ENCODE results near the gene CSGALNACT2.
A peak's percentile ranks its signal among the peaks of the same experiment; 100 is the strongest.
"Not testable (repeated sequence)": the region's sequence is repeated elsewhere in the genome, so short reads cannot be mapped to it uniquely, and the experiment has no call there.

CSGALNACT2 gene, protein sequence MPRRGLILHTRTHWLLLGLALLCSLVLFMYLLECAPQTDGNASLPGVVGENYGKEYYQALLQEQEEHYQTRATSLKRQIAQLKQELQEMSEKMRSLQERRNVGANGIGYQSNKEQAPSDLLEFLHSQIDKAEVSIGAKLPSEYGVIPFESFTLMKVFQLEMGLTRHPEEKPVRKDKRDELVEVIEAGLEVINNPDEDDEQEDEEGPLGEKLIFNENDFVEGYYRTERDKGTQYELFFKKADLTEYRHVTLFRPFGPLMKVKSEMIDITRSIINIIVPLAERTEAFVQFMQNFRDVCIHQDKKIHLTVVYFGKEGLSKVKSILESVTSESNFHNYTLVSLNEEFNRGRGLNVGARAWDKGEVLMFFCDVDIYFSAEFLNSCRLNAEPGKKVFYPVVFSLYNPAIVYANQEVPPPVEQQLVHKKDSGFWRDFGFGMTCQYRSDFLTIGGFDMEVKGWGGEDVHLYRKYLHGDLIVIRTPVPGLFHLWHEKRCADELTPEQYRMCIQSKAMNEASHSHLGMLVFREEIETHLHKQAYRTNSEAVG

DNA sequence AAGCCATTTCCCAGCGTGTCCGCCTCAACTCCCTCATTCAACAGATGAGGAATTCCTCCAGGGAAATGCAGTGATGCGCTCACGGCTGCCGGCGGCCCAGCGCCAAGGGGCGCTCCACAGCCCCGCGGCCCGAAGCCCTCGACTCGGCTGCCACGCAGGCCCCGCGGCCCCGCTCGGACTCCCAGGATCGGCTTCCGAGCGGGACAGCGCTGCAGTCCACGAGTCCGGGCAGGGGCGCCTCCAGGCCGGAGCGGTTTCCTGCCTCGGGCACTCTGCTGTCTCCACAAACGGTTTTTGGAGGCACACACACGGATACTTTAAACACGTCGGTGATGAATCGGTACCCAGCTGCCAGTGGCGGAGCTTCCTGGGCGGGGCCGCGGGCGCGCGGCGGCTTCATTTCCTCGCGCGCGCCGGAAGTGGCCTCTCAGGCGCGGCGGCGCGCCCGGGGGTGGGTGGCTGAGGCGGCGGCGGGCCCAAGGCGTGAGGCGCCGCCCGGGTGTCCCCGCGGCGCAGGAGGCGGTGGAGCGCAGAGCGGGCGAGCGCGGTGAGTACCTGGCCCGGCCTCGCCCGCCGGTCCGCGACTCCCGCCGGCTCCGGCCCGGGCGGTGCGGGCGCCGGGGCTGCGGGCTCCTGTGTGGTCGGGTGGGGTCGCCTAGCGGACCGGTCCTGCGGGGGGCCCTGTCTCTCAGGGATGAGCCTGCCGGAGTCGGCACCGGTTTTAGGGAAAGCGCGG lies at the start of gene CSGALNACT2:
TSS of gene CSGALNACT2 (plus strand) at position 425 of the 736 bp plus-strand sequence. CDS start 16,705 bp downstream, outside the sequence.
- DNase-seq: peak; percentile 63

- DNase-seq: no peak
Measured at GRCh38 chr10:43089519-43089918, 48.7 kb upstream of the CSGALNACT2 start.

DNA sequence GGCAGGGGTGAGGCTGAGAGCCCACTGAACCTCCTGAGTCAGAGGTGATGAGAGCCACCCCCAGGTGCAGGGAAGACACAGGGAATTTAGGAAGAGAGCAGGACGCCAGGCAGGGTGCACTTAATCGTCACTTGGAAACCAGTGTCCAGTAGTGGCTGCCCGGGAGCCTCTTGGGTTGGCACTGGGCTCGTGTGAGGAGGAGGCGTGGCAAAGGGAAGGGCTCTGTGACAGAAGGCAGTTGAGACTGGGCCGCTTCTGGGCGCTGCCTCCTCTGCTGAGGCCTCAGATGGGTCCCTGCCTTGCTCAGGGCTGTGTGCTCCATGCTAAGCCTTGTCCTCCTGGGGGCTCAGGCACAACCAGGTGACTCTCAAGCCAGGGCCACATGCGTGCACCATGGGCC lies 48.1 kb upstream of the CSGALNACT2 start:
- DNase-seq: no peak

DNA sequence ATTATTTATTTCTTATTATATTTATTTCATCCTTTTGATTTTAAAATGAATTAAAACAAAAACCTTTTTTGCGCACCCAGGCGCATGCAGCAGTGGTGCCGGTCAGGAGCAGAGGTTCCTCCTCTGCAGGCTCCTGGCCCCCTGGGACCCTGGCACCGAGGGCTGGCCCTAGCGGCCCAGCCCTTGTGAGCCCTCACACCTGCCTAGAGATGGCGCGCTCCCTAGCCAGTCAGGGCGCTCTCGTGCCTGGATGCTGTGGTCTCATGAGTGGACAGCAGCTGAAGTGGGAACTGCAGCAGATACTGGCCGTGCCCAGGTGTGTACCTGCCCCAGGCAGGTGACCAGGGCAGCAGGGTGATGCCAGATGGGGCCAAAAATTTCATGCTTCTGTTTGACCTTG lies 47.6 kb upstream of the CSGALNACT2 start:
- no peak for DNase-seq

DNA sequence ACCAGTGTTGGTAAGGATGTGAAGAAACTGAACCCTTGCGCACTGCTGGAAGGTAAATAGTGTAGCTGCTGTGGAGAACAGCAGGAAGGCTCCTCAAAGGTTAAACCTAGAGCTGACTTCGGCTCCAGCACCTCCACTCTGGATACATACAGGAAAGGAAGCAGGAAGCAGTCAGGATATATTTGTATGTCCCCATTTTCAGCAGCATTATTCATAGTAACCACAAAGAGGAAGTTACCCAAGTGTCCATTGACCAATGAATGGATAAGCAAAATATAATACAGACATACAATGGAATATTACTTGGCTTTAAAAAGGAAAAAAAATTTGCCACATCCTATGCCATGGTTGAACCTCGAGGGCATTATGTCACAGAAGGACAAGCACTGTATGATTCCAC lies 46.4 kb upstream of the CSGALNACT2 start:
- no peak for DNase-seq

DNA sequence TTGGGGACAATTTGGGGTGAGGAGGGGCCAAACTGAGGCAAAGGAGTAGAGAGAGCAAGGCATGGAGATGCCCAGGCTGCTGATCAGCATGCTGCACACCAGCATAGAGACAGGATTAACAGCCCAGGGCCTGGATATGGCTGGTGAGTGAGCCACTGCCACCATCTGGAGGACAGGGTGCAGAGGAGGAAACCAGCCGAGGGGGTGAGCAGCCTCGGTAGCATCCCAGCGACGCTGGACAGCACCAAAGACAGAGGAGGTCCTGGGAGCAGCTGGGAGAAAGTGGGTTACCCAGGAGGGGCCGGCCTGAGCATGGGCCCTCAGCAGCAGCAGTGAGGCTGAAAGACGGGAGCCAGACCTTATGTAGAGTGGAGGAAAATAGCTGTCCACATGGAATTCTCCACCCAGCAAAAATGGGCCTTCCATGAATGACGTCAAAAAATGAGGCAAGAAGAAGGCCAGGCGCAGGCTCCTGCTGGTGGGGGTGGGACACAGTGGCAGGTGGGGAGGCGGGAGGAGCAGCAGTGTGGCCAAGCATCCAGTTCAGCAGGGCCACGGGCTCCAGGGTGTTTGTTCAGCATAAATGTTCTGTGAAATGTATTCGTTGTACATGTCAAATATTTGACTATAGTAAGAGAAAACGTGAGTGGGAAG lies 44.7 kb upstream of the CSGALNACT2 start:
- DNase-seq: no peak

GRCh38 chr10:43094085-43094484 lies 44.2 kb upstream of the CSGALNACT2 start:
- no peak for DNase-seq

GRCh38 chr10:43099339-43099738 lies 38.9 kb upstream of the CSGALNACT2 start:
- not testable (repeated sequence) for DNase-seq

DNA sequence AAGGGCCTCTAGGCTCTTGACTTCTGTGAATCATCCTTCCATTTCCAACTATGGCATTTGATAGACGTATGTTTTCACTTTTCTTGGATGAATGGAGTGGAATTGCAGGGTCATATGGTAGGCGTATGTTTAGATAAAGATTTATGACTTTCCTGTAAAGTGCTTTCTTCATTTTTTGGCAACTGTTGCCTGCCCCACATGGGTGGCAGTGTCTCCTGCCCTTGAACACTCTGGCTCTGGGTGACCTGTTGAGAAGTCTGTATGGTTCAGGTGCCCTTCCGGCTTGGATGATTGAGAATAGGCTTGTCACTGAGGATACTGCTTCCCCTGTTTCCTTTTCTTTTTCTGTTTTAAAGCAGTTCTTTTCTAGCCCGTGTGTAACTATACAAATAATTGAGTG lies 38.3 kb upstream of the CSGALNACT2 start:
- no peak for DNase-seq

DNA sequence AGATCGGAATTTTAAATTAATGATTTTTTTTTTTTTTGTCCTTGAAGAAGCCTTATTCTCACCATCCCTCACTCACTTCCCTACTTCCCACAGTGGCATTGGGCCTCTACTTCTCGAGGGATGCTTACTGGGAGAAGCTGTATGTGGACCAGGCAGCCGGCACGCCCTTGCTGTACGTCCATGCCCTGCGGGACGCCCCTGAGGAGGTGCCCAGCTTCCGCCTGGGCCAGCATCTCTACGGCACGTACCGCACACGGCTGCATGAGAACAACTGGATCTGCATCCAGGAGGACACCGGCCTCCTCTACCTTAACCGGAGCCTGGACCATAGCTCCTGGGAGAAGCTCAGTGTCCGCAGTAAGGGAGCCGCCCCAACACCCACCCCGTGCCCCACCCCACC lies 37.9 kb upstream of the CSGALNACT2 start:
- no peak for DNase-seq

DNA sequence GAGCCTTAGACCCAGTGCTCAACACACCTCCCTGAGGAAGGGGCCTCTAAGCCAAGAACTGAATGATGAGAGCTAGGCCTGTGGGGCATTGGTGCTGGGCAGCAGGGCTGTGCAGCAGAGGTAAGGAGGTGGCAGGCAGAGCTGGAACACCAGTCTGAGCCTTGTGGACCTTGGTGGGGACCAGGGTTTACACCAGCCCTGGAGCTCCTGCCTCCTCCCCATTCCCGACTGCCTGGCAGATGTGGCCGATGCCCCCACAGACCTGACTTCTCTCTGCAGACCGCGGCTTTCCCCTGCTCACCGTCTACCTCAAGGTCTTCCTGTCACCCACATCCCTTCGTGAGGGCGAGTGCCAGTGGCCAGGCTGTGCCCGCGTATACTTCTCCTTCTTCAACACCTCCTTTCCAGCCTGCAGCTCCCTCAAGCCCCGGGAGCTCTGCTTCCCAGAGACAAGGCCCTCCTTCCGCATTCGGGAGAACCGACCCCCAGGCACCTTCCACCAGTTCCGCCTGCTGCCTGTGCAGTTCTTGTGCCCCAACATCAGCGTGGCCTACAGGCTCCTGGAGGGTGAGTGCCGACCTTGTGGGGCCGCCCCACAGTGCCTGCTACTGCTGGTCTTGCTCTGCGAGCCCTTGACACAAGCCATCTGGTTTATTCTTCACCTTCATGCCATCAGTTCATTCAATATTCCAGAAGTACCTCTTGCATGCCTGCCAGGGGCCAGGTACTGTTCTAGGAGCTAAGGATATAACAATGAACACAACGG lies 36.0 kb upstream of the CSGALNACT2 start:
- no peak for DNase-seq

- DNase-seq: peak; percentile 59
Measured at GRCh38 chr10:43105102-43105955, 32.9 kb upstream of the CSGALNACT2 start.

DNA sequence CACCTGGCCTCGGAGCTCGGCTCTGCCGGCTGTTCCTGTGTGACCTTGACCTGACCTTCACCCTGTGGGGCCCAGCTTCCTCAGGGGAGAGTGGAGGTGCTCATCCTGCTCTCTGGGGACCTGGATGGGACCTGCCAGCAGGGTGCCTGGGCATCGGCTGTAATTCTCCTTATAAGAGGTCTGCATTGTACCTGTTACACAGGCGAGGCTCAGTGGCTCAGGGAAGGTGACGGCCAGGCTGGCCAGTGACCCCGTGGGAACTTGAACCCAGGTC lies 32.4 kb upstream of the CSGALNACT2 start:
- DNase-seq: no peak

DNA sequence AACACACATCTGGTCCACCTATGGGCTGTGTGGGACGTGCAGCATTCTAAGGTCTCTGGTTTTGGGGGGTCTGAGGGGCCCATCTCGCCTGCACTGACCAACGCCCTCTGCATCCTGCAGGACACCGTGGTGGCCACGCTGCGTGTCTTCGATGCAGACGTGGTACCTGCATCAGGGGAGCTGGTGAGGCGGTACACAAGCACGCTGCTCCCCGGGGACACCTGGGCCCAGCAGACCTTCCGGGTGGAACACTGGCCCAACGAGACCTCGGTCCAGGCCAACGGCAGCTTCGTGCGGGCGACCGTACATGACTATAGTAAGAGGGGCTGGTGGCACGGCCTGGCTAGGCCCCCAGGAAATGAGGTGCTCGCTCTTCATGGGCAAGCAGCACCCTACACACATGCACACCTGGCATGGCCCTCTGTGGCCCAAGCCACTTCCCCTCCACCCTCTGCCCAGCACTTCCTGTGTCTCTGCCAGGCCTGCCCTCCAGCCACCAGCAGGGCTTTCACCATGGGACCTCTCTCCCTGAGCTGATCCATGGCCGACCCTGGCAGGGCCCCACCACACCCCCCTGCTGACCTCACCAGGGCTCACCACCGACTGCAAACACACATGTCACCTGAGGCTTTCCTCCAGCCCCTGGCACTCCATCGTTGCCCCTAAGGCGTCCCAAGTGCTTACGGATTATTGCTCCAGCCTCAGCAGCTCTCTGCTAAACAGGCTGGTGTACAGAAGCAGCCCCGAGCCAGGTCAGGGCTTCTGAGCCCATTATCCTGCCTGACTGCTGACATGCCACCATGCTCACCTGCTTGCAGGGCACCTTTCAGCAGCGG lies 31.8 kb upstream of the CSGALNACT2 start:
- DNase-seq: no peak

- no peak for DNase-seq
Measured at GRCh38 chr10:43108951-43109350, 29.3 kb upstream of the CSGALNACT2 start.

DNA sequence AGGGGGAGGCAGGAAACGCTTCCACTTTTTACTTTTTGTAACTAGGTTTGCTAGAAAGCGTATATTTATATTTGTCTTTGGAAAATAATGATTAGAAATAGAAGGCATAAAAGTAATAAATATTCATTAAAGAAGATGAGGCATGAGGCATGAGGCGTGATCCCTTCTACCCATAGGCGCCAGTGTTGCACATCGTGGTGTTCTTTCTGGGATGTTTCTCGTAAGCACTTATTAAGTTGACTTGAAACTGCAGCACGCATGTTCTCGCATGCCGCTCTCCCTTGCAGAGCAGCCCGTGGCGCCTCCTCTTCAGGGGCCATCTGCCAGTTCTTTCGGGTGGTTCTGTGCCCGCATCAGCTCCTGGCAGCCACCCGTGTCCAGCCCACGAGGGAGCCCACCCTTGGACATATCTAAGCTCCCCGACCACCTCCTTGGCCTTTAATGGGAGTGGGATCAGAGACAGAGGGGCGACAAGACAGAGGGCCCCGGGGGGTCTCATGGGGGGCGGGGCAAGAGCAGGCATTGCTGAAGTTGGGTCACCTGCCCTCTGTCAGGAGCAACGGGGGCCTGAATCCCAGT lies 28.5 kb upstream of the CSGALNACT2 start:
- no peak for DNase-seq

DNA sequence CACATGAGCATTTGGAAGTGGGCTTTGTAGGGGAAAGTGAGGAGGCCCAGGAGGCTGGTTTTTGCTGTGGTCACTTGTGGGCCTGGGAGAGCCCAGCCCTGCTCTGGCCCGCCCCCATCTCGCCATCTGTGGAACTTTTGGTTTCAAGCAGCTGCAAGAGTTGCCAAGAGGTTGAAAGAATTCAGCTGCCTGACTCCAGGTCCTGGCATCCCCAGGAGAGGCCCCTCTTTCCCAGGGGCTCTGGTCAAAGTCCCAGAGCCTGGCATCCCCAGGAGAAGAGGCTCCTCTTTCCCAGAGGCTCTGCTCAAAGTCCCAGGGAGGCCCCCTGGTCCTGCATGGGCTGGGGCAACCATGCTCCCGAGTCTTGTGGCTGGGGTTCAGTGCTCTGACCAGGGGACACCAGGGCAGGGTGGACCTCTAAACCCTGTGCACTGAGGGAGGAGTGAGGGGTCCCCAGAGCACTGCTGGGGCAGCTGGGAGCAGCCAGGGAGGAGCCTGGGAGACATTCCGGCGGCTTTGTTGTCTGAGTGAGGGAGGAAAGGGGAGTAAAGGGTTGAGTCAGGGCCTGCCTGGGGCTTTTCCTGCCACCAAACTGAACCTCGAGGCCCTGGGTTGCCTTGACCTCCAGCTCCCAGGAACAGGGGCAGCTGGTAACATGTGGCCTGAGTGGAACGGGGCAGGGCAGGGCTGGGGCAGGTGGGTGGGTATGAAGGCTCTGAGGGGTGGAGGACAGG lies 27.7 kb upstream of the CSGALNACT2 start:
- no peak for DNase-seq

DNA sequence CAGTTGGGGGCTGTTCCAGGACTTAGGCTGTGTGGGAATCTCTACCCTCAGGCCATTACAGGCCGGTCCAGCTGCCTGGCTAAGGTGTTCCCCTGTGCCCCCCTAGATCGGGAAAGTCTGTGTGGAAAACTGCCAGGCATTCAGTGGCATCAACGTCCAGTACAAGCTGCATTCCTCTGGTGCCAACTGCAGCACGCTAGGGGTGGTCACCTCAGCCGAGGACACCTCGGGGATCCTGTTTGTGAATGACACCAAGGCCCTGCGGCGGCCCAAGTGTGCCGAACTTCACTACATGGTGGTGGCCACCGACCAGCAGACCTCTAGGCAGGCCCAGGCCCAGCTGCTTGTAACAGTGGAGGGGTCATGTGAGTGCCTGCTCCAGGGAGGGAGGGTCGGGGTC lies 27.1 kb upstream of the CSGALNACT2 start:
- DNase-seq: no peak

DNA sequence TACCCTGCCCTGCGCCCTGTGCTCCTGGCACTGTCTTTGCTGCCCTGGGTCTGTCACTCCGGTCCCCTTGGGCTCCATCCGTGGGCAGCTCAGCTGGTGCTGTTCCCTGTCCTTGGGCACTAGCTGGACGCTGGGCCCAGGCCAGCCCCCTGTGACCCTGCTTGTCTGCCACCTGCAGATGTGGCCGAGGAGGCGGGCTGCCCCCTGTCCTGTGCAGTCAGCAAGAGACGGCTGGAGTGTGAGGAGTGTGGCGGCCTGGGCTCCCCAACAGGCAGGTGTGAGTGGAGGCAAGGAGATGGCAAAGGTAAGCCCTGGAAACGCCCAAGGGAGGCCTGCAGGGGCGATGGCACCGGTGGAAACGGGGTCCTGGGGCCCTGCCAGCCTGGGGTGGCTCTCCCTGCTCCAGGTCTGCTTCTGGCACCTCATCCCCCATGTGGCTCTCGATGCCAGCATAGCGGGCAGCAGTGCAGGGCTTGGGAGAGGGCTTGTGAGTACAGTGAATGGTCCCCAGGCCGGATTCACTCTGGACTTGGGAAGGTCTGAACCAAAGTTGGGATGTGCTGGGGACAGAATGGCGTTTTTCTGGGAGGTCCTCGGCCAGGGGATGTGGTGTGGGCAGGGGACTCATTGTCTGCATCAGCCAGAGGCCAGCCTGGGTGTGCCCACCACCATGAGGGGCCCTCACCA lies 26.2 kb upstream of the CSGALNACT2 start:
- DNase-seq: no peak

Data from KG1 (cell line).